ENCODE measurements around the gene MLANA. TPM values are rescaled to one million over a fixed set of nuclear protein-coding genes. Genes with fewer than 3 reads are reported as not detected.

Gene MLANA
- polyA plus RNA-seq, 1 experiment: not detected

DNA sequence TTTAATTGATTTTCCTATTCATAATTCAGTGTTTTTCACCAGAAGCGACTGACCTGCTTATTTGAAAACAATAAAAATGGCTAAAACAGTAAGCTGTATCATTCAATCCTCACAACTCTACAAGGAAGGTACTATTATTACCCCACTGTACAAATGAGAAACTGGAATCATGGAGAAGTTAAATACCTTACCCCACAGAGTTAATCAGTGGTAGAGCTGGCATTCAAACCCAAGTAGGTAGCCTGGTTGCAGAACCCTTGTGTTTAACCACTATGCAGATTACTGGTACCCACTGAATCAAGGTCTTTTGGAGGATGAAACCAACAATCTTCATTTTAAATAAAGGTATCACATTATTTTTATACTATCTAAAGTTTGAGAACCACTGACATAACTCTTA, 59.6 kb downstream of the MLANA start:
- CTCF ChIA-PET: no interaction called here
- POLR2A ChIA-PET: no interaction called here
- no peak overlapping the region for H3K4me3 ChIP-seq (ENCODE audit: low read depth, low read length)
- no peaks in the 10 kb centered on the region; the same call in 1 of the 2 replicates for H3K36me3 ChIP-seq (ENCODE audit: control insufficient read depth, insufficient read depth, low read length)
- DNase-seq (ENCODE audit: low read depth): no peak
- H3K27me3 ChIP-seq (ENCODE audit: control insufficient read depth, insufficient read depth, low read length): no peaks in the 10 kb centered on the region
- TF ChIP-seq, protein P1, sequence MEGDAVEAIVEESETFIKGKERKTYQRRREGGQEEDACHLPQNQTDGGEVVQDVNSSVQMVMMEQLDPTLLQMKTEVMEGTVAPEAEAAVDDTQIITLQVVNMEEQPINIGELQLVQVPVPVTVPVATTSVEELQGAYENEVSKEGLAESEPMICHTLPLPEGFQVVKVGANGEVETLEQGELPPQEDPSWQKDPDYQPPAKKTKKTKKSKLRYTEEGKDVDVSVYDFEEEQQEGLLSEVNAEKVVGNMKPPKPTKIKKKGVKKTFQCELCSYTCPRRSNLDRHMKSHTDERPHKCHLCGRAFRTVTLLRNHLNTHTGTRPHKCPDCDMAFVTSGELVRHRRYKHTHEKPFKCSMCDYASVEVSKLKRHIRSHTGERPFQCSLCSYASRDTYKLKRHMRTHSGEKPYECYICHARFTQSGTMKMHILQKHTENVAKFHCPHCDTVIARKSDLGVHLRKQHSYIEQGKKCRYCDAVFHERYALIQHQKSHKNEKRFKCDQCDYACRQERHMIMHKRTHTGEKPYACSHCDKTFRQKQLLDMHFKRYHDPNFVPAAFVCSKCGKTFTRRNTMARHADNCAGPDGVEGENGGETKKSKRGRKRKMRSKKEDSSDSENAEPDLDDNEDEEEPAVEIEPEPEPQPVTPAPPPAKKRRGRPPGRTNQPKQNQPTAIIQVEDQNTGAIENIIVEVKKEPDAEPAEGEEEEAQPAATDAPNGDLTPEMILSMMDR (IDR thresholded peaks at IDR 0.05; ENCODE audit: insufficient read depth, low read depth, low read length): no peak

DNA sequence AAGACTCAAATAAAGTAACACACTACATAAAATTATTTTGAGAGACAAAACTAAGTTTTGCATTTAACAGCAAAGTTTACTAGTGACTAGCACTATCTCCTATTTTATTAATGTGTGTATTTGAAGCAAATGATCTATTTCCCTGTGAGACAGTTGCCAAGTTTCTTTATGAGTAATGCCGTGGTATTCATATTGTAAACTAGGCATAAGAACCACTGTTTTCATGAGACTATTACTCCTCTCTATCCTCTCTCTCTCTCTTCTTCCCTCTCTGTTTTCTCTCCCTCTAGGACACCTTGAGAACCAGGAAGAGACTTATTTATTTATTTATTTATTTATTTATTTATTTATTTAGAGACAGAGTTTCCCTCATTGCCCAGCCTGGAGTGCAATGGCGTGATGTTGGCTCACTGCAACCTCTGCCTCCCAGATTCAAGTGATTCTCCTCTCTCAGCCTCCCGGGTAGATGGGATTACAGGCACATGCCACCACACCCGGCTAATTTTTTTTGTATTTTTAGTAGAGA, 61.1 kb downstream of the MLANA start:
- H3K27me3 ChIP-seq (ENCODE audit: control insufficient read depth, insufficient read depth, low read length): no peaks in the 10 kb centered on the region
- CTCF ChIA-PET: no interaction called here

DNA sequence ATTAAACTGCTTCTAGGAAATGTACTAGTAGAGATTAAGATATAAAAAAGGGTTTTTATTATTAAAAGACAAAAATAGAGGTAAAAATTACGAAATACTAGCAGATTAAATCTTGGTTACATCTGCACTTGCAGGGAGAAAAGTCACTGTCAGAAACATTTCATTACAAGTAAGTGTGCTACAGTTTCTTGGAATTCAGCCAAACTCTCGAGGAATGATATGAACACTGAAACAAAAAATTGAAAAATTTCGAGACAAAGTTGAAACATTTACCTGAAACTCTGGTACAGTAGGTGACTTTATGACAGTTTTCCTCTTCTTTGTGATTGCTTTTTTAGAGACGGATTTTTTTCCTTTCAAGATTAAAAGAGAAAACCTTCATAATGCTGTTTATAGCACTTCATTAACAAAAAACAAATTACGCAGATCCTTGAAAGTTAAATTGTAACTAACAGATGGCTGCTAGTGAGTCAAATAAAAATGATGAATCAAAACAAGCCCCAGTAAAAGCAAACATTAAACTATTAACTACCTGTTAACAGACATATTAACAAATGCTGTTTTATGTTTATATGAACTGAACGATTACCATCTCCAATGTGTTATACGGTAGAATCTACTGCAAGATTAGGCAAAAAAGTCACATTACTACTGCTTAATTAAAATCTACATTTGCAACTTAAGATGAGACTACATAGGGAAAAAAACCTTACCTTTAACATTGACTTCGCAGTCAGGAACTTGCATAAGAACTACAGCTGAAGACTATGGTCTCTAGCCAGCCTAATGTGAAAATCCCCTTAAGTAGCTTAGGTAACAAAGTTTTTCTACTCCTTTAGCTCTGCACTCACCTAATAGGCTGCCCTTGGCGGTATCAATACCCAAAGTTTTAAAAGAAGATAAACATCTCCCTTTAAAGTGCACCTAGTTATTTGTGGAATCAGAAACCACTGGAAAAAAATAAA, 63.3 kb downstream of the MLANA start:
- Histone ChIP-seq H3K4me3 (ENCODE audit: low read depth, low read length) (no peak overlapping the region), H3K27me3 (ENCODE audit: control insufficient read depth, insufficient read depth, low read length) (no peaks in the 10 kb centered on the region), H3K36me3 (ENCODE audit: control insufficient read depth, insufficient read depth, low read length) (no peaks in the 10 kb centered on the region)
- TF ChIP-seq, protein P1 (IDR thresholded peaks at IDR 0.05; ENCODE audit: insufficient read depth, low read depth, low read length): no peak
- ChIA-PET POLR2A (no interaction called here), CTCF (no interaction called here)
- no peak for DNase-seq (ENCODE audit: low read depth)

More for the DNA sequence above, 61.1 kb downstream of the MLANA start:
- no peak overlapping the region for H3K4me3 ChIP-seq (ENCODE audit: low read depth, low read length)
- DNase-seq (ENCODE audit: low read depth): peak; percentile 27
- POLR2A ChIA-PET: no interaction called here
- H3K36me3 ChIP-seq (ENCODE audit: control insufficient read depth, insufficient read depth, low read length): no peaks in the 10 kb centered on the region; the same call in 1 of the 2 replicates
- TF ChIP-seq, protein P1 (IDR thresholded peaks at IDR 0.05; ENCODE audit: insufficient read depth, low read depth, low read length): no peak

DNA sequence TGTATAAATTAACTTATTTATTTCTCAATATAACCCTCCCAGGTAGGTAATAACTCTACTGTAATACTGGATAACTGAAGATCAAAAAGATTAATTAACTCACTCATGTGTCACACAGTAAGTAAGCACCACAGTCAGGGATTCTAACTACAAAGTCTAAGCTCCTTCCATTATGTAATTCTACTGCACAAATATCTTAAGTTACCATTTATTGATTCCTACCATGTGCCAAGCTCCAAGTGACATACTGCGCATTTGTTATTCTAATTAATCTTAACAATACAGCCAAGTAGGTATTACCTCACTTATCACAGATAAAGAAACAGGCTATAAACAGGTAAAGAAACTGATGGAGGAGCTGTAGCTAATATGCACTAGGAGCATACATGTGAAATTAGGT, 66.5 kb downstream of the MLANA start:
- TF ChIP-seq, protein P1 (IDR thresholded peaks at IDR 0.05; ENCODE audit: insufficient read depth, low read depth, low read length): no peak
- Histone ChIP-seq H3K36me3 (ENCODE audit: control insufficient read depth, insufficient read depth, low read length) (no peaks in the 10 kb centered on the region), H3K27me3 (ENCODE audit: control insufficient read depth, insufficient read depth, low read length) (no peaks in the 10 kb centered on the region), H3K4me3 (ENCODE audit: low read depth, low read length) (no peak overlapping the region)
- DNase-seq (ENCODE audit: low read depth): no peak
- POLR2A ChIA-PET: no interaction called here
- CTCF ChIA-PET: interaction anchor here (0.7 to 1.9 kb wide), 2 partner anchors 8 to 160 kb away, joined by 3 to 5 read pairs; no protein-coding TSS in a partner anchor

DNA sequence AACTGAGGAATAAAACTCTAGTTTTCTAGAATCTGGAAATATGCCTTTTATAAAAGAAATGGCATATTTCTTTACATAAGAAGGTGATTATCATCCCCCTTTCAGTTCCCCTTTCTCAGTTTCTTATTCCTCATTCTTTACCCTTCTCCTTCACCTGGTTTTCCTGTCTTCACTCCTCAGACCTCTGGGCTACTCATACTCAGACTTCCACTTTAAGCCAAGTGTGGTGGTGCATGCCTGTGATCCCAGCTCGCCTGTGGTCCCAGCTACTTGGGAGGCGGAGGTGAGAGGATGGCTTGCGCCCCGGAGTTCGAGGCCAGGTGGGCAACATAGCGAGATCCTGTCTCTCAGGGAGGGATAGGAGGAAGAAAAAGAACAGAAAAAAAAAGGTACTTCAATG, 67.6 kb downstream of the MLANA start:
- no peak for DNase-seq (ENCODE audit: low read depth)
- CTCF ChIA-PET: no interaction called here
- POLR2A ChIA-PET: no interaction called here
- Histone ChIP-seq H3K4me3 (ENCODE audit: low read depth, low read length) (no peak overlapping the region), H3K27me3 (ENCODE audit: control insufficient read depth, insufficient read depth, low read length) (no peaks in the 10 kb centered on the region), H3K36me3 (ENCODE audit: control insufficient read depth, insufficient read depth, low read length) (no peaks in the 10 kb centered on the region)
- TF ChIP-seq, protein P1 (IDR thresholded peaks at IDR 0.05; ENCODE audit: insufficient read depth, low read depth, low read length): no peak

All from BJ (cell line).